Activated naive CD4-positive, alpha-beta T cell treated with Interleukin-2 at 50 U/mL for 16 hours (primary cell): Measurements from ENCODE around the gene UNC13B.
"Not testable (repeated sequence)": the region's sequence is repeated elsewhere in the genome, so short reads cannot be mapped to it uniquely, and the experiment has no call there.

Experiments used
- DNase-seq: peaks from one replicate; pipeline ENCODE4 v3.0.0-alpha.2; 2020

The UNC13B gene

GRCh38 chr9:35161713-35162604, at the start of gene UNC13B:
Gene UNC13B, plus strand, starts transcription at chr9:35162009. Its CDS starts 275 bp downstream, at chr9:35162284.
- DNase-seq = peak; percentile 71

- DNase-seq = peak; percentile 21
These were observed 49.4 kb upstream of the UNC13B start for GRCh38 chr9:35112257-35113020.

GRCh38 chr9:35114113-35114839, 47.5 kb upstream of the UNC13B start:
- peak; percentile 65 for DNase-seq

- DNase-seq = peak; percentile 40
These were observed 46.8 kb upstream of the UNC13B start for GRCh38 chr9:35114840-35115628.

GRCh38 chr9:35115680-35116538, 45.9 kb upstream of the UNC13B start, which contains the start of gene ATOSB:
Gene ATOSB, minus strand, starts transcription at chr9:35115862. Its CDS starts 7,588 bp downstream, at chr9:35108274.
- peak; percentile 95 for DNase-seq

- no peak for DNase-seq
These were observed 45.3 kb upstream of the UNC13B start for GRCh38 chr9:35116539-35116897.

GRCh38 chr9:35116898-35117551, 44.8 kb upstream of the UNC13B start:
- peak; percentile 86 for DNase-seq

- DNase-seq = no peak
These were observed 26.9 kb upstream of the UNC13B start for GRCh38 chr9:35134920-35135319.

- DNase-seq = no peak
These were observed 25.8 kb upstream of the UNC13B start for GRCh38 chr9:35135988-35136387.

- no peak for DNase-seq
These were observed 24.9 kb upstream of the UNC13B start for GRCh38 chr9:35136866-35137265.

- no peak for DNase-seq
These were observed 21.7 kb upstream of the UNC13B start for GRCh38 chr9:35140093-35140492.

GRCh38 chr9:35142037-35142436, 19.8 kb upstream of the UNC13B start:
- DNase-seq = no peak

- DNase-seq = not testable (repeated sequence)
These were observed 13.8 kb upstream of the UNC13B start for GRCh38 chr9:35147941-35148563.

- no peak for DNase-seq
These were observed 8.9 kb upstream of the UNC13B start for GRCh38 chr9:35152926-35153325.

- no peak for DNase-seq
These were observed 5.0 kb upstream of the UNC13B start for GRCh38 chr9:35156781-35157180.

GRCh38 chr9:35157836-35158235, 4.0 kb upstream of the UNC13B start:
- DNase-seq = not testable (repeated sequence)

GRCh38 chr9:35158501-35159280, 3.1 kb upstream of the UNC13B start:
- no peak for DNase-seq

GRCh38 chr9:35162605-35163315, 951 bp downstream of the UNC13B start:
- no peak for DNase-seq

- no peak for DNase-seq
These were observed 1.6 kb downstream of the UNC13B start for GRCh38 chr9:35163413-35163812.
